K562 (cell line): ENCODE results near the gene ELFN2.

Experiments used
- CBX5 ChIP-seq: IDR thresholded peaks from 2 replicates; pipeline ENCODE4 v1.6.1; 2014; ENCODE audit warnings: low read depth, borderline replicate concordance
- CTCF ChIP-seq, 3 experiments: IDR thresholded peaks in 2 of 3; conservative IDR thresholded peaks in 1 of 3; 2 replicates each; pipeline ENCODE4 v1.5.1; 2011 to 2012; ENCODE audit warnings: low read length in 3 of 3, mild to moderate bottlenecking in 3 of 3, control low read depth in 2 of 3, improper control_type of control experiment in 1 of 3, inconsistent platforms in 1 of 3, low read depth in 1 of 3, mixed read lengths in 1 of 3, moderate library complexity in 1 of 3; ENCODE audit not compliant: insufficient read depth in 2 of 3
- MAFF ChIP-seq: IDR thresholded peaks from 2 replicates; pipeline ENCODE4 v1.6.1; 2012; ENCODE audit warnings: low read length, improper control_type of control experiment
- NRF1 ChIP-seq, 2 experiments: fragments of 450-650 bp; IDR thresholded peaks in 1 of 2; conservative IDR thresholded peaks in 1 of 2; 2 replicates each; pipeline ENCODE4 v1.6.1; 2014; ENCODE audit warnings: mild to moderate bottlenecking in 2 of 2
- PHF21A ChIP-seq: fragments of 450-650 bp; IDR thresholded peaks from 2 replicates; pipeline ENCODE4 v1.6.1; 2017; ENCODE audit warnings: low read depth, borderline replicate concordance
- POLR2A ChIP-seq: fragments of 450-650 bp; conservative IDR thresholded peaks from 2 replicates; pipeline ENCODE4 v1.6.1; 2016
- PREB ChIP-seq: sonication (generic); formaldehyde crosslinking; IDR thresholded peaks from 2 replicates; pipeline ENCODE4 v1.8.1; 2023; ENCODE audit warnings: mild to moderate bottlenecking, missing genetic modification reagents
- RBM22 ChIP-seq: fragments of 200-400 bp; formaldehyde crosslinking; IDR thresholded peaks from 2 replicates; pipeline ENCODE4 v1.6.1; 2018; ENCODE audit warnings: low read length, low read depth; ENCODE audit not compliant: poor library complexity, severe bottlenecking
- SRSF9 ChIP-seq: fragments of 200-400 bp; formaldehyde crosslinking; IDR thresholded peaks from 2 replicates; pipeline ENCODE4 v1.6.1; 2017; ENCODE audit warnings: low read depth, low read length, borderline replicate concordance
- TCF3 ChIP-seq: sonication (generic); formaldehyde crosslinking; IDR thresholded peaks from 2 replicates; pipeline ENCODE4 v1.4.0; 2020; ENCODE audit warnings: mild to moderate bottlenecking, missing genetic modification reagents
- TFAP4 ChIP-seq: sonication (generic); formaldehyde crosslinking; IDR thresholded peaks from 2 replicates; pipeline ENCODE4 v1.8.0; 2022; ENCODE audit warnings: missing genetic modification reagents, mild to moderate bottlenecking, moderate library complexity, borderline replicate concordance
- ZEB2 ChIP-seq: fragments of 450-650 bp; IDR thresholded peaks from 2 replicates; pipeline ENCODE4 v1.6.1; 2016
- ZNF75A ChIP-seq: fragments of 450-650 bp; formaldehyde crosslinking; IDR thresholded peaks from 2 replicates; pipeline ENCODE4 v1.4.0; 2020; ENCODE audit warnings: mild to moderate bottlenecking
- ZNF77 ChIP-seq: fragments of 250-450 bp; sonication (Bioruptor Pico); IDR thresholded peaks from 2 replicates; pipeline ENCODE4 v1.5.0; 2020

GRCh38 chr22:37418627-37419369 lies 8.5 kb downstream of the ELFN2 start:
- TF ChIP-seq RBM22 (no peak), TFAP4 (CRISPR knock-in tag) (no peak), TCF3 (CRISPR knock-in tag) (no peak), SRSF9 (no peak), POLR2A (no peak), CBX5 (no peak), ZNF75A (CRISPR knock-in tag) (no peak), MAFF (no peak), CTCF (IDR thresholded peaks at IDR 0.05 in 2 of 3, conservative IDR thresholded peaks at IDR 0.05 in 1 of 3; ENCODE audit: insufficient read depth in 2 of 3, low read depth in 1 of 3, low read length in 3 of 3) (no peak), ZNF77 (no peak), NRF1 (conservative IDR thresholded peaks at IDR 0.05 in 1 of 2, IDR thresholded peaks at IDR 0.05 in 1 of 2) (no peak), ZEB2 (no peak), PREB (CRISPR knock-in tag) (no peak), PHF21A (no peak)
